SU-DHL-6 (cell line): ENCODE results near the gene XPO5.

Experiments
- H2AFZ ChIP-seq: fragments of 200-600 bp; sonication (generic); 2 replicates; pipeline ENCODE4 v1.6.1; 2014; ENCODE audit warnings: low read depth, mild to moderate bottlenecking, moderate library complexity, mixed read lengths, antibody characterized with exemption, low read length; ENCODE audit not compliant: severe bottlenecking
- H3F3A ChIP-seq: fragments of 200-600 bp; shearing (Covaris generic); 2 replicates; pipeline ENCODE4 v1.6.0; 2016; ENCODE audit warnings: antibody characterized with exemption, mild to moderate bottlenecking; ENCODE audit not compliant: insufficient read depth
- H3K27ac ChIP-seq: fragments of 200-600 bp; sonication (generic); 2 replicates; pipeline ENCODE4 v1.5.1; 2016; ENCODE audit warnings: low read depth, mild to moderate bottlenecking, low read length, moderate library complexity, mixed read lengths
- H3K27me3 ChIP-seq: fragments of 200-600 bp; sonication (generic), shearing (Covaris generic); 2 replicates; pipeline ENCODE4 v1.6.0; 2014; ENCODE audit warnings: mild to moderate bottlenecking, low read length
- H3K36me3 ChIP-seq: fragments of 200-600 bp; sonication (generic); 2 replicates; pipeline ENCODE4 v1.6.1; 2014; ENCODE audit warnings: mild to moderate bottlenecking, low read length, mixed read lengths
- H3K4me2 ChIP-seq: fragments of 300-600, 200-600 bp; shearing (Covaris generic), sonication (generic); 2 replicates; pipeline ENCODE4 v1.6.0; 2014; ENCODE audit warnings: low read length, low read depth, mild to moderate bottlenecking; ENCODE audit not compliant: poor library complexity, severe bottlenecking
- H3K4me3 ChIP-seq: fragments of 200-600 bp; sonication (generic); 2 replicates; pipeline ENCODE4 v1.5.1; 2014; ENCODE audit warnings: antibody characterized with exemption, low read length, mild to moderate bottlenecking, mixed read lengths; ENCODE audit not compliant: insufficient read depth, poor library complexity, severe bottlenecking
- H3K79me2 ChIP-seq: fragments of 200-600 bp; sonication (generic); 2 replicates; pipeline ENCODE4 v1.6.1; 2014; ENCODE audit warnings: mild to moderate bottlenecking, low read length, moderate library complexity; ENCODE audit not compliant: insufficient read depth
- H3K9ac ChIP-seq: fragments of 200-600 bp; sonication (generic); 2 replicates; pipeline ENCODE4 v1.7.0; 2014; ENCODE audit warnings: mild to moderate bottlenecking, low read length
- H3K9me2 ChIP-seq: fragments of 200-600 bp; sonication (generic); replicated peaks from 2 replicates; pipeline ENCODE4 v1.6.1; 2014; ENCODE audit warnings: low read length; ENCODE audit not compliant: insufficient read depth
- H3K9me3 ChIP-seq: fragments of 200-600 bp; sonication (generic); 2 replicates; pipeline ENCODE4 v1.6.1; 2014; ENCODE audit warnings: low read length, mixed read lengths; ENCODE audit not compliant: insufficient read depth
- H4K20me1 ChIP-seq: fragments of 200-600 bp; sonication (generic); 2 replicates; pipeline ENCODE4 v1.6.1; 2014; ENCODE audit warnings: low read depth, mild to moderate bottlenecking, antibody characterized with exemption, low read length, moderate library complexity, mixed read lengths
- CTCF ChIP-seq: fragments of 200-600 bp; sonication (generic); IDR thresholded peaks from one replicate; pipeline ENCODE4 v1.5.1; 2017; ENCODE audit warnings: antibody characterized with exemption, mild to moderate bottlenecking, low read length, moderate library complexity; ENCODE audit not compliant: insufficient read depth, poor library complexity, severe bottlenecking
- EZH2phosphoT487 ChIP-seq: fragments of 200-600 bp; sonication (generic), shearing (Covaris generic); conservative IDR thresholded peaks from 2 replicates; pipeline ENCODE4 v1.6.1; 2018; ENCODE audit warnings: mild to moderate bottlenecking, antibody characterized with exemption, low read length, moderate library complexity, mixed read lengths

Gene XPO5

GRCh38 chr6:43608807-43609206 is 33.0 kb upstream of the XPO5 start:
- H3K4me2 ChIP-seq: no peak overlapping the region
- H3F3A ChIP-seq: peaks cover 64% of the 10 kb centered on the region

GRCh38 chr6:43608310-43608763 is 32.5 kb upstream of the XPO5 start:
- TF ChIP-seq CTCF (peak; percentile 98), EZH2phosphoT487 (no peak)
- H3K4me3 ChIP-seq: no peak overlapping the region
- no peaks in the 10 kb centered on the region for H3K27me3 ChIP-seq
- no peaks in the 10 kb centered on the region for H3K9me2 ChIP-seq
- H3F3A ChIP-seq: peaks cover 63% of the 10 kb centered on the region
- no peak overlapping the region for H2AFZ ChIP-seq
- peaks cover 75% of the 10 kb centered on the region for H3K36me3 ChIP-seq
- H3K27ac ChIP-seq: no peak overlapping the region
- no peak overlapping the region for H3K4me2 ChIP-seq
- H3K79me2 ChIP-seq: peaks cover 9% of the 10 kb centered on the region; the same call in 1 of the 2 replicates
- no peak overlapping the region for H3K9ac ChIP-seq
- no peaks in the 10 kb centered on the region for H4K20me1 ChIP-seq
- H3K9me3 ChIP-seq: no peaks in the 10 kb centered on the region

More at GRCh38 chr6:43608807-43609206, 33.0 kb upstream of the XPO5 start:
- TF ChIP-seq EZH2phosphoT487 (no peak), CTCF (no peak)
- H3K9me3 ChIP-seq: no peaks in the 10 kb centered on the region
- H4K20me1 ChIP-seq: no peaks in the 10 kb centered on the region
- H3K9ac ChIP-seq: no peak overlapping the region
- no peak overlapping the region for H3K27ac ChIP-seq
- peaks cover 75% of the 10 kb centered on the region for H3K36me3 ChIP-seq
- no peak overlapping the region for H2AFZ ChIP-seq
- H3K79me2 ChIP-seq: peaks cover 9% of the 10 kb centered on the region; the same call in 1 of the 2 replicates
- H3K9me2 ChIP-seq: no peaks in the 10 kb centered on the region
- no peaks in the 10 kb centered on the region for H3K27me3 ChIP-seq
- no peak overlapping the region for H3K4me3 ChIP-seq

- Histone ChIP-seq H4K20me1 (no peaks in the 10 kb centered on the region), H3K79me2 (peaks cover 9% of the 10 kb centered on the region; the same call in 1 of the 2 replicates), H3K27ac (no peak overlapping the region), H3K9me3 (no peaks in the 10 kb centered on the region), H2AFZ (no peak overlapping the region), H3K9me2 (no peaks in the 10 kb centered on the region), H3K4me2 (no peak overlapping the region), H3K4me3 (no peak overlapping the region), H3K36me3 (peaks cover 76% of the 10 kb centered on the region), H3F3A (peaks cover 60% of the 10 kb centered on the region), H3K9ac (no peak overlapping the region), H3K27me3 (no peaks in the 10 kb centered on the region)
- no peak for TF ChIP-seq CTCF
- TF ChIP-seq EZH2phosphoT487: no peak
These were observed 30.2 kb upstream of the XPO5 start for GRCh38 chr6:43606019-43606418.
